Small intestine (tissue), 7 donors: Measurements from ENCODE around the gene RP2. TPM values are rescaled to one million over a fixed set of nuclear protein-coding genes. Genes with fewer than 3 reads are reported as not detected.

Experiments used
- DNase-seq, 2 donors: peaks; one replicate each; pipeline versions ENCODE4 v3.0.0 to v3.0.0-alpha.2; 2013
- FAIRE-seq: peaks from 2 replicates; lab custom pipeline; 2012; peaks lifted over from hg19 to GRCh38; lab: Jason Lieb, UNC
- H3K27ac ChIP-seq, 3 donors: one replicate each; pipeline ENCODE4 v1.5.1; 2013; ENCODE audit warnings: low read length in 2 of 3, mild to moderate bottlenecking in 2 of 3, control low read depth in 1 of 3, inconsistent platforms in 1 of 3, low read depth in 1 of 3, moderate library complexity in 1 of 3
- H3K27me3 ChIP-seq, 3 donors: one replicate each; pipeline ENCODE4 v1.6.1; 2013; ENCODE audit warnings: low read length in 3 of 3, inconsistent platforms in 1 of 3; ENCODE audit not compliant: control insufficient read depth in 3 of 3, insufficient read depth in 3 of 3
- H3K36me3 ChIP-seq, 3 donors: one replicate each; pipeline ENCODE4 v1.6.1; 2013; ENCODE audit warnings: low read length in 3 of 3, inconsistent platforms in 1 of 3, low read depth in 1 of 3, mild to moderate bottlenecking in 1 of 3, moderate library complexity in 1 of 3; ENCODE audit not compliant: control insufficient read depth in 3 of 3, insufficient read depth in 2 of 3
- H3K4me1 ChIP-seq, 3 donors: one replicate each; pipeline ENCODE4 v1.6.1; 2013; ENCODE audit warnings: low read length in 2 of 3, inconsistent platforms in 1 of 3, low read depth in 1 of 3, mild to moderate bottlenecking in 1 of 3, moderate library complexity in 1 of 3; ENCODE audit not compliant: control insufficient read depth in 3 of 3, insufficient read depth in 2 of 3
- H3K4me3 ChIP-seq, 3 donors: one replicate each; pipeline ENCODE4 v1.5.1; 2013; ENCODE audit warnings: low read length in 3 of 3, control low read depth in 1 of 3, inconsistent platforms in 1 of 3, low read depth in 1 of 3, mild to moderate bottlenecking in 1 of 3, moderate library complexity in 1 of 3
- H3K9me3 ChIP-seq, 2 donors: one replicate each; pipeline ENCODE4 v1.6.1; 2013; ENCODE audit warnings: low read depth in 1 of 2, low read length in 1 of 2; ENCODE audit not compliant: control insufficient read depth in 2 of 2, insufficient read depth in 1 of 2
- WGBS, 3 donors: extraction: QIAGEN DNeasy Blood & Tissue Kit; methylation state at CpG; one replicate each; pipeline ENCODE4 v1.1.7; 2013; 5-methylcytosine and 5-hydroxymethylcytosine counted together
- polyA plus RNA-seq, 4 donors: library from polyadenylated mRNA; stranded (reverse) in 3 of 4; unstranded in 1 of 4; fragments of 200-250 nt in 3 of 4; fragments of 120-200 nt in 1 of 4; gene quantifications; one replicate each; pipeline versions ENCODE4 v1.2.1 to v1.2.3, GENCODE V29; 2013
- donor health status: healthy with polysubstance abuse.
- donor health status: control.
- donor health status: control.
- donor health status: Bipolar disorder and iron deficiency.
- donor health status: healthy.

The RP2 gene
- polyA plus RNA-seq, 4 donors: 7.7 to 15.9 (median 11.9) TPM

- Histone ChIP-seq H3K27me3 (no peaks in the 10 kb centered on the region), H3K4me1 (no peaks in the 10 kb centered on the region), H3K27ac (no peak overlapping the region), H3K9me3 (no peaks in the 10 kb centered on the region), H3K36me3 (no peaks in the 10 kb centered on the region), H3K4me3 (no peak overlapping the region)
- WGBS, 3 donors: 84 to 90% (median 85%) methylated on average over 1 of the region's 1 CpG
- FAIRE-seq: peak; percentile 5
- no peak for DNase-seq
Observed at GRCh38 chrX:46850771-46851170, 13.9 kb downstream of the RP2 start.

- Histone ChIP-seq H3K36me3 (peaks cover 0 to 2% (median under 1%) of the 10 kb centered on the region in 3 donors), H3K4me3 (no peak overlapping the region), H3K9me3 (no peaks in the 10 kb centered on the region), H3K27ac (no peak overlapping the region), H3K4me1 (no peaks in the 10 kb centered on the region), H3K27me3 (no peaks in the 10 kb centered on the region)
- DNase-seq (no peak), FAIRE-seq (no peak)
Observed at GRCh38 chrX:46856483-46856882, 19.6 kb downstream of the RP2 start.

- H3K9me3 ChIP-seq: no peaks in the 10 kb centered on the region
- H3K36me3 ChIP-seq: peaks cover 0 to 2% (median 2%) of the 10 kb centered on the region in 3 donors
- H3K4me1 ChIP-seq: no peaks in the 10 kb centered on the region
- peak in 1 of 2 donors; percentile 1 for DNase-seq
- no peak for FAIRE-seq
- no peak overlapping the region for H3K27ac ChIP-seq
- no peak overlapping the region for H3K4me3 ChIP-seq
- WGBS, 3 donors: 63 to 89% (median 88%) methylated on average over 1 of the region's 1 CpG
- no peaks in the 10 kb centered on the region for H3K27me3 ChIP-seq
Observed at GRCh38 chrX:46860557-46860956, 23.7 kb downstream of the RP2 start.

- Histone ChIP-seq H3K36me3 (peaks cover 0 to 2% (median 0%) of the 10 kb centered on the region in 3 donors), H3K4me3 (no peak overlapping the region), H3K27ac (no peak overlapping the region), H3K27me3 (no peaks in the 10 kb centered on the region), H3K9me3 (no peaks in the 10 kb centered on the region), H3K4me1 (no peaks in the 10 kb centered on the region)
- WGBS, 3 donors: 76 to 97% (median 94%) methylated on average over 2 of the region's 2 CpGs
- FAIRE-seq: no peak
- no peak for DNase-seq
Observed at GRCh38 chrX:46863072-46863471, 26.2 kb downstream of the RP2 start.

GRCh38 chrX:46864606-46865005, 27.8 kb downstream of the RP2 start:
- FAIRE-seq (no peak), DNase-seq (no peak)
- no peaks in the 10 kb centered on the region for H3K27me3 ChIP-seq
- no peak overlapping the region for H3K27ac ChIP-seq
- H3K4me3 ChIP-seq: no peak overlapping the region
- peaks cover 0 to 2% (median 0%) of the 10 kb centered on the region in 3 donors for H3K36me3 ChIP-seq
- no peaks in the 10 kb centered on the region for H3K4me1 ChIP-seq
- H3K9me3 ChIP-seq: no peaks in the 10 kb centered on the region
- WGBS, 3 donors: 69 to 100% (median 94%) methylated on average over 2 of the region's 2 CpGs

GRCh38 chrX:46865281-46865680, 28.4 kb downstream of the RP2 start:
- H3K4me3 ChIP-seq: no peak overlapping the region
- peaks cover 0 to 4% (median 0%) of the 10 kb centered on the region in 3 donors for H3K36me3 ChIP-seq
- FAIRE-seq: no peak
- no peak overlapping the region for H3K27ac ChIP-seq
- WGBS, 3 donors: 61 to 75% (median 73%) methylated on average over 4 of the region's 4 CpGs
- H3K4me1 ChIP-seq: no peaks in the 10 kb centered on the region
- DNase-seq: no peak
- H3K9me3 ChIP-seq: no peaks in the 10 kb centered on the region
- H3K27me3 ChIP-seq: no peaks in the 10 kb centered on the region

- Histone ChIP-seq H3K27ac (no peak overlapping the region), H3K4me3 (no peak overlapping the region), H3K36me3 (peaks cover 0 to 2% (median 0%) of the 10 kb centered on the region in 3 donors), H3K27me3 (no peaks in the 10 kb centered on the region), H3K4me1 (no peaks in the 10 kb centered on the region), H3K9me3 (no peaks in the 10 kb centered on the region)
- FAIRE-seq (no peak), DNase-seq (no peak)
Observed at GRCh38 chrX:46866726-46867125, 29.9 kb downstream of the RP2 start.

GRCh38 chrX:46873746-46874145, 36.9 kb downstream of the RP2 start:
- Histone ChIP-seq H3K4me3 (no peak overlapping the region), H3K36me3 (peaks cover 0 to 2% (median 0%) of the 10 kb centered on the region in 3 donors), H3K4me1 (no peaks in the 10 kb centered on the region), H3K27ac (no peak overlapping the region), H3K27me3 (no peaks in the 10 kb centered on the region), H3K9me3 (no peaks in the 10 kb centered on the region)
- DNase-seq: no peak
- WGBS, 3 donors: 61 to 87% (median 64%) methylated on average over 2 of the region's 2 CpGs
- FAIRE-seq: no peak

GRCh38 chrX:46876901-46877300, 40.1 kb downstream of the RP2 start:
- Histone ChIP-seq H3K9me3 (no peaks in the 10 kb centered on the region), H3K4me3 (no peak overlapping the region), H3K4me1 (no peaks in the 10 kb centered on the region), H3K27ac (no peak overlapping the region), H3K36me3 (peaks cover 0 to 2% (median 0%) of the 10 kb centered on the region in 3 donors), H3K27me3 (no peaks in the 10 kb centered on the region)
- DNase-seq (no peak), FAIRE-seq (no peak)
